Activated T-cell treated with anti-CD3 and anti-CD28 coated beads for 24 hours (primary cell): ENCODE data around the gene FOXJ2.
A peak's percentile ranks its signal among the peaks of the same experiment; 100 is the strongest.
"Not testable (repeated sequence)": the region's sequence is repeated elsewhere in the genome, so short reads cannot be mapped to it uniquely, and the experiment has no call there.

Experiments used
- DNase-seq: peaks from one replicate; pipeline ENCODE4 v3.0.0-alpha.2; 2020; ENCODE audit warnings: low read depth

The FOXJ2 gene

DNA sequence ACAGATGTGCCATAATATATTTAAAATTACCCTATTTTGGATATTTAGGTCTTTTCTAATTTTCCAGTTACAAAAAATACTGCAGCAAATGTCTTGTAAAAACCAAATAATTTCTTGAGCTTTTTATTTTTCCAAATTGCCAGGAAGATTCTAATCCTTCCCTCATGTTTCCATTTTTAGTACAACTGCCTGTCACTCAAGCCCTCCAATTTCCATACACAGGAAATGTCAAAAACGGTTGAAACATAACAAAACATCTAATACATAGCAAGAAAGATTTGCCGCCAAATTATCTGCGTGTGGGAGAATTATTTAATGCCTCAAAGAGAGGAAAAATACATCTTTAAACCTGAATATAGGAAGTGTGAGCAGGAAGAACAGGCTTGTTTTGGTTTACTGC lies 2.3 kb upstream of the FOXJ2 start:
- no peak for DNase-seq

DNA sequence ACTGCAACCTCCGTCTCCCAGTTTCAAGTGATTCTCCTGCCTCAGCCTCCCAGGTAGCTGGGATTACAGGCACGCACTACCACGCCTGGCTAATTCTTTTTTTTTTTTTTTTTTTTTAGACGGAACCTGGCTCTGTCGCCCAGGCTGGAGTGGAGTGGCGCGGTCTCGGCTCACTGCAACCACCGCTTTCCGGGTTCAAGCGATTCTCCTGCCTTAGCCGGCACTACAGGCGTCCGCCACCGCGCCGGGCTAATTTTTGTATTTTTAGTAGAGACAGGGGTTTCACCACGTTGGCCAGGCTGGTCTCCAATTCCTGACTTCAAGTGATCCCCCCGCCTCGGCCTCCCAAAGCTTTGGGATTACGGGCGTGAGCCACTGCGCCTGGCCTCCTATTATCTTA lies 1.5 kb upstream of the FOXJ2 start:
- DNase-seq: not testable (repeated sequence)

DNA sequence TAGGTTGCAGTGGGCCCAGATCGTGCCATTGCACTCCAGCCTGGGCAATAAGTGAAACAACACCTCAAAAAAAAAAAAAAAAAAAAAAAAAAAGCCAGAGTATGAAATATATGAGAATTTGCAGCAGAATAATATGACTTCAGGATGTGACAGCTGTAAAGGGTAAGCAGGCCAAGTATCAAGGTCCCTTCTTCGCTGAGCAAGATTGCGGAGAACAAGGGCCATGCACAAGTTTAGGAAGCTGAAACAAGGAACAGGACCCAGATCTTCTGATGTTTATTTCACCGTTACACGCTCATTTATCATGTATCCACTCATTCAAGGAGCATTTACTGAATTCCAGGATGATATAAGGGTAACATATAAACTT lies 659 bp upstream of the FOXJ2 start:
- DNase-seq: no peak

DNA sequence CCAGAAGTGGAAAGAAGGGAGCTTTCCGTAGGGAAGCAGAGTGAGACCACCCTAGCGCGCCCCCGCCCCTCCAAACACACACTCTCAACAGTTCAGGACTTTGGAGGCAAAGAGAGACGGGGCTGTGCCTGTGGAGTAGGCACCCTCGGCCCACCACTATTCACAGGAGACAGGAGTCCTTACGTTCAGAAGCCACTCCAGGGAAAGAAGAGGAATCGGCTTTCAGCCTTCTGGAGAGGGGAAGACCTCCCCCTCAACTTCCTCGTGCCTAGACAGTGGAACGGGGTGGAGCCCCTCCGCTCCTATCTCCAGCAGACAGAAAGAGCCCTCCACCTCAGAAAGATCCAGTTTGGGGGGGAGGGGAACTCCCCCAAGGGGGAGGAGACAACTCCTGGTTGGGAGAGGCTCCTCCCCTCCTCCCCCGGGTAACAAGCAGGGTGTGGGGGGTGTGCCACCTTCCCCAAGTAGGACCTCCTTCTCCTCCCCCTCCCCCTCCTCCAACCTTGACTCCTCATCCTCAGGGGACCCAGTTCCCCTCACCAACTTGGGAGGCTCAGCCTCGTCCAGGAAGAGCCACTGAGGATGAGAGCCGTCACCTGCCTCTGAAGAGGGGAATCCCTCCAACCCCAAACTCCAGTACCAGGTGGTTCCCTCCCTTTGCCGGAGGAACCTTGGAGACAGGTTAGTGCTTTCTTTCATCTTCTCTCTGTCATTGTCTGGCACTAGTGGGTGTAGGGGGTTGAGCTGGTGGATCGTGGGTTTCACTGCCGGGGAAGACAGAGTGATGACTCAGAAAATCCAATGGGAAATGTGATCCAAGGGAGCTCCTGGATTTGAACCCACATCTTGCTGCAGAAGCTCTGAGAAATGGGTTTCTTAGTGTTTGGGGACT lies 883 bp downstream of the FOXJ2 start:
- DNase-seq: no peak

DNA sequence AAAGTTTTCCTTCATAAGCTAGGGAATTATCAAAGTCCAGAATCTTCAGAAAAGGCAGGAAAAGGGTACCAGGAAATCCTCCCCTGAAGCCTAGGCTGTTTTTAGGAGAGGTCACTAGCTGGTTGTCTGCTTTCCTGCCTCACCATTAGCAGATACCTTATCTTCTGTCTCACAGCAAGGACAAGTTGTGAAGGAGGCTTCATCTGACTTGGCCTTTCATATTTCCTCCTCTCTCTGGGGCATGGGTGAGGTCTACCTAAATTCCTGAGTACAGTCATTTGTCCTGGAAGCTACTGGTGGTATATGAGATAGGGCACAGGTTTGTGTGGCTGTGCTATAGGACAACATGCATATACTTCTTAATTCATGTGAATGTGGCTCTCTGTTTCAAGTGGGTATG lies 2.3 kb downstream of the FOXJ2 start:
- no peak for DNase-seq

DNA sequence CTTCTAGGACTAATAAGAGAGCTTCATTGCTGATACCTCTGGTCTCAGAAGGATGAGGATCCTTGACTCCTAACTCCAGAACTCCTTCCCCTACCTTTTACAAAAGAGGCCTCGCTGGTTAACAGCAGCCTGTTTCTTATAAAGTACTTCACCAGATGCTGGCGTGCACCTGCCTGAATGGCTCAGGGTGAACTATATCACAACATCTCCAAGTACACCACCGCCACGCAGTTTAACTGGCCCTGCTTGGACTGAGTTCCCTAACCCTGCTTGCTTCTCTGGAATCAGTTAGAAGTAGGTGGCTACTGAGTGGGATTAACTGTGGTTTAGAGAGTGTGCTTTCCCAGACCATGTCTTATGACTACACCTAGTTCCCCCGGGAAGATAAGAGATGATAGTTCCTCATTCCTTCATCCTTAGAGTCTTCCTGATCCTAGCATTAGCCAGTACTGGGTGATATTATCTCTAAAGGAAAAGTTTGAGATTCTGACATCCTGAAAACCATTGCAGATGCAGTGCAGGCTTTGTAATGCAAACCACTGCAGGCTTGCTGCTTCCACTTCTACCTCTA lies 3.0 kb downstream of the FOXJ2 start:
- no peak for DNase-seq

DNA sequence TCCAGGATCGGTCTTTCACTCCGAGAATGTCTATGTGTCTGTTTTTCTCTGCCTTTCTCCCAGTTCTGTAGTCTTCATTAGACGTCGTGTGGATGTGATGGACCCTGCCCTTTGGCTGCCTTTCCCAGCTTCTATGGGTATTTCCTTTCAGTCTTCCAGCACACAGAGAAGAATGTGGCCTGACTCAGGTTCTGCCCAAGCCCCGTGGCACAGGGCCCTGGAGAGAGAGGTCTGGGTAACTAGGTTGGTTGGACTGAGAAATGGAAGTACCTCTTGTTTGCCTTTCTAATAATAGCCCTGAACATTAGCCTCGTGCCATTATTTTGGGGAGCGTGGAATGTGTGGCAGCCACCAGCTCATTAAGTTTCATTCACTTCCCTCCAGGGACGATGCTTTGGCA lies 3.8 kb downstream of the FOXJ2 start:
- DNase-seq: no peak

DNA sequence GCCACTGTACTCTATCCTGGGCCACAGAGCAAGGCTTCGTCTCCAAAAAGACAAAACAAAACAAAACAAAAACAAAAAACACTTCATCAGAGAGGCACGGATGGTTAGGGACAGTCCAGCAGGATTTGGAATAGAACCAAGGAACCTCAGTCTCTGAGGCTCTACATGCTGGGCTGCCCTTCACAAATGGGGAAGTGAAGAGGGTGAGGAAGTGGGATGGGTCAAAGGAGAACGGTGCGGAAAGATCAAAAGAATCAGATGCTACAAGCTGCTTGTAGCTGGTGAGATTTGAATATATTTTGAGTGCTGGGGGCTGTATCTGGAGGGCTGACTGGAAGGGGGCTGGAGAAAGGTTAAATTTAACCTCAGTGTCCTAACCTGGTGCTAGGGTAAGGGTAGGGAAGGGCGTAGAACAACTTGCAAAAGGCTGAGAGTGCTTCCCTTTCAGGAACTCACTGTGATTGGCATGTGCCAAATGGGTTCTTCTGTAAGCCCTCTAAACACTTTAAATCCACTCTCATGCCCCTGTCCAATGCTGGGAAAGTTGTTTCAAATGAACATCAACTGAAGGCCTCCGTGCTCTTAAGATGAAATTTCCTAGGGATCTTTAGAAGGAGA lies 4.6 kb downstream of the FOXJ2 start:
- no peak for DNase-seq

DNA sequence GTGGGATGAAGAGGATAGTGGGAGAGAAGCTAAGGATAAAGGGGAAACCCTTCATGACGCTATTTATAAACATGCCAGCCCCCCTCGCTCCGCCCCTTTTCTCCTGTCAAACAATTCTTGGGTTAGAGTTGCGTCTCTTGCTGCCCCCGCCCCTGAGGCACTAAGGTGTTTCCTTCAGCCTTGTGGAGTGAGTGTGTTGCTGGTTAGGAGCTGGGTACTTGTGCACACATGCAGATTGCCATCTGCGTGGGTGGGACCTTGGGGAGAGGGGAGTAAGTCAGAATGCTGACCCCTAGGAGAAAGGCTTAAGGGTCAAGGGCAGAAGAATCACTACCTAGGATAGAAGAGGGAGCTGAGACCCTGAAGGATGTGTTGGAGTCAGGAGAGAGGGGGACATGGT lies 5.4 kb downstream of the FOXJ2 start:
- no peak for DNase-seq

DNA sequence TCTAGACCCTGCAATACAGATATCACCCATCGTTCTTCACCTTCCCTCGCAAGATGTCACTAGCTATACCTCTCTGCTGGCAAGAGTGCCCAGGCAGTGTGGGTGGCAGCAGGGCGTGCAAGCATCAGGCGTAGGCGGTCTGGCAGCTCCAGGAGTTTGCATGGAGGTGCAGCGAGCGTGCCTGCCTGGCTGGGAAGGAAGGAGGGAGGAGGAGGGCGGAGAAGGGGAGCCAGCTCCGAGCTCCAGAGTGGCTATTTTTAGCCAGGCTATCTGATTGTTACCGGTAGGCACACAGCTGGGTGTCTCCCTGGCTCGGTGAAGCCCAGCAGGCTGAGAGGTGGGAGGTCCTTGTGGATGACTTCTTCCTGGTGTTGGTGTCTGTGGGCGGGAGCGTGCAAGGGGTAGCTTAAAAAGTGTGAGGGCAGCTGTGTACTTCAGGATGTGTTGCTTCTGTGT lies 6.2 kb downstream of the FOXJ2 start:
- no peak for DNase-seq

DNA sequence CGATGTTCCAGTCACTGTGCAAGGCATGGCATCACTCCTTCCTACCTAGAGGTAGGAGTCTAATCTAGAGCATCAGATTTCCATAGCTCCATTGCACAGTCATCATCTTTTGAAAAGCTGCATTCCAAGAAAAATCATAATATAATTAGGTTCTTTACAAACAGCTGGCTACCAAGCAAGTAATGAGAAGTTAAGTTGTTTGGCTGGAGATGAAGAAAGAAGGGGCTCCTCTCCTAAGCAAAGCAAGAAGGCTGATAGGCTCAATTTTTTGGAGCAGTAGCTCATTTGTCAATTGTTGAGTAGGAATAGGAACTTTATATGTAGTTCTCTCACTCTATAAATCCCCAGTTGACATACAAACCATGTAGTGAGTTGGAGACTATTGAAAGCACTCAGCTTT lies 8.3 kb downstream of the FOXJ2 start:
- DNase-seq: no peak

DNA sequence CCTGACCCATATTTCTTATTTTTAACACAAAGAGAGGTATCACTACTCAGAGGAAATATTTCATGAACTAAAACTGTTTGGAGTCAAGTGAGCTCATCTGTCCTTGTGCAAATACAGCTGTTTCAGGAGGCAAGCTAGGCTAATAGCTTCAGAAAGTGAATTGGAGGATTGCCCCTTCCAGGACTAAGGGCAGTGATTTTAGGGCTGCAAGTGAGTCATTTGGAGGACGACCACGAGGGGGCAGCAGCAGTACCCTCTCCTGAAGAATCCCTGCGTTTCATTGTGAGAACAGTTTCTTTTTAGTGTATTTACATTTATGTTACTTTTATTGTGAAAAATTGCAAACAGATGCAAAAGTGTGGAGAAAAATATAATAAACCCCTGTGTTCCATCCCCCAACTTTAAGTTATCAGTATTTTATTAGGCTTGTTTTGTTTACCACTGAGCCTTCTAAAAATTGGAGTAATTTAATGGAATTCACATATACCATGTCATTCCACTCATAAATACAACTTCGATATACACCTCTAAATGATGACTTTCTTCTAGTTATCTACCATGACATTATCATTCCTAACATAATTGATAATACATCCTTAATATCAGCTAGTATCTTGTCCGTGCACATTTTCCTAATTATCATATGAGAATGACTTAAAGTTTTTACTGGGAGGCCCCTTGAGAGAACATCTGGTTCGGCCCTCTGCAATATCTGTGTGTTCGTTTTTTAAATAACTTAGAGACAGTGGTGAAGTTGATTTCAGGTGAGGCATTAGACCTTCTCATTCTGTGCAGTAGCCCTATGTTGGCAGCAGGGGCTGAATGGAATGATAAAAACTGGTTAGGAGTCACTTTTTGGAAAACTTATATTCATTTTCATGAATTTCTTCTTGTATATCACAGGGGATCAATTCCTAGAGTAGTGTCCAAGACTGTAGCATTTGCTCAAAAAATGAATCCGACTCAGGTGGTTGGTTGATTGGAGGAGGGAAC lies 13.7 kb downstream of the FOXJ2 start:
- peak; percentile 70 for DNase-seq

DNA sequence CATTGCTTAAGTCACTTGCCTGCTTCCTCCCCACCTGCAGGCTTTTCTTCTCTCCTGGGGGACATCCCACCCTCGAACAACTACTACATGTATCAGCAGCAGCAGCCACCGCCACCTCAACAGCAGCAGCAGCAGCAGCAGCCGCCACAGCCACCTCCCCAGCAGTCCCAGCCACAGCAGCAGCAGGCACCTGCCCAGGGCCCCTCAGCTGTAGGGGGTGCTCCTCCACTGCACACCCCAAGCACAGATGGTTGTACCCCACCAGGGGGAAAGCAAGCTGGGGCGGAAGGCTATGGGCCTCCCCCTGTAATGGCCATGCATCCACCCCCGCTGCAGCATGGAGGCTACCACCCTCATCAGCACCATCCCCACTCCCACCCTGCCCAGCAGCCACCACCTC lies 15.3 kb downstream of the FOXJ2 start:
- DNase-seq: no peak

DNA sequence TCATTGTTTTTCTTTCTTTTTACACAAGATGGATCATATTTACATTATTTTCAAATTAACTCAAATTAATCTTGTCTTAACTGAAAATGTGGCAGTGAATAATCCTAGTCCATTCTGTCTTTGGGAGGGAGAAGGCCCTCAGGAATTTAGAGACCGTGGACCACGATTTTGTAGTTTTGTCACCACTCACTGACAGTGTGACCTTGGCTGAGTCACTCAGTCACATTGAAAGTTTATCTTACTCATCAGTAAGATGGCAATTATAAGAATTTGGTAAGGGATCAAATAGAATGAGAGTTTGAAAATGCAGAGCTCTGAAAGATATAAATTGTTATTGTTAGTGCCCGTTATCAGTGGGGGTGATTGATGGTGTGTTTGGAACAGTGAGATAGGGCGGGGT lies 16.4 kb downstream of the FOXJ2 start:
- DNase-seq: no peak

DNA sequence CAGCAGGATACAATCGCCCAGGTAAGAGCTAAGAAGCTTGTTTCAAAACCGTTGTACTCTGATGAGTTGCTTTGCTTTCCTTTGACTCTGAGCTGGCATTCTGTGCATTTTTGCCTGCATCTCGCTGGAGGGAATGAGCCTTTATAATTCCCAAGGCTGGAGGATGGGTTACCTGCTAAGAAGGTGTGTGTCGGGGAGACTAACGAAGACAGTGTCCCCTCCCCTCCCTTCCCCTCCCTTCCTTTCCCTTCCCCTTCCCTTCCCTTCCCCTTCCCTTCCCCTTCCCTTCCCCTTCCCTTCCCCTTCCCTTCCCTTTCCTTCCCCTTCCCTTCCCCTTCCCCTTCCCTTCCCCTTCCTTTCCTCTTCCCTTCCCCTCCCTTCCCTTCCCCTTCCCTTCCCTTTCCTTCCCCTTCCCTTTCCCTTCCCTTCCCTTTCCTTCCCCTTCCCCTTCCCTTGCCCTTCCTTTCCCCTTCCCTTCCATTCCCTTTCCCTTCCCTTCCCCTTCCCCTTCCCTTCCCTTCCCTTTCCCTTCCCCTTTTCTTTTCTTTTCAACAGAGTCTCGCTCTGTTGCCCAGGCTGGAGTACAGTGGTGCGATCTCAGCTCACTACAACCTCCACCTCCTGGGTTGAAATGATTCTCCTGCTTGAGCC lies 18.2 kb downstream of the FOXJ2 start:
- DNase-seq: no peak

DNA sequence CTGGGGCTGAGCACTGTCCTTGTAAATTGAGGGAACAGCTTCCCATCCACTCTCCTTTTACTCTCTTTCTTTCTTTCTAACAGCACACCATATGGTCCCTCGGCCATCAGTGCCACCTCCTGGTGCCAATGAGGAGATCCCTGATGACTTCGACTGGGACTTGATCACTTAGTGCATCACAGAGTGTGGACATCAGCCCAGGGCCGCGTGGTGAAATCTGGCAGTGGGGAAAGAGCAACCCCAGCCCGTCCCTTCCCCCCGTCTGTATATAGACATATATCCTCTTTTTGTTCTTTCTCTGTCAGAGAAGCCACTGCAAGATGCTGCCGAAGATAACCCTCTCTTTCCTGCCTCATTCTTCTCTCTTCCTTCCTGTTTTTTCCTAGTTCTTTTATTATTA lies 20.2 kb downstream of the FOXJ2 start:
- DNase-seq: no peak

DNA sequence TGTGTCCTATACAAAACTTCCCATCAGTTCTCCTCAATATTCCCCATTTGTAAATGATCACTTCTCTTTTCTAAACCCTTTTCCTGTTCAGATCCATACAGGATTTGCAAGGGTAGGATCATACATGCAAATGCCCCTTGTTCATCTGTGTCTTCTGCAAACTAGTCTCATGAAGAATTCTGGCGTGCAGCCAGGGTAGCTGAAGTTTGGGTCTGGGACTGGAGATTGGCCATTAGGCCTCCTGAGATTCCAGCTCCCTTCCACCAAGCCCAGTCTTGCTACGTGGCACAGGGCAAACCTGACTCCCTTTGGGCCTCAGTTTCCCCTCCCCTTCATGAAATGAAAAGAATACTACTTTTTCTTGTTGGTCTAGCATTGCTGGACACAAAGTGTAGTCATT lies 22.3 kb downstream of the FOXJ2 start:
- no peak for DNase-seq

DNA sequence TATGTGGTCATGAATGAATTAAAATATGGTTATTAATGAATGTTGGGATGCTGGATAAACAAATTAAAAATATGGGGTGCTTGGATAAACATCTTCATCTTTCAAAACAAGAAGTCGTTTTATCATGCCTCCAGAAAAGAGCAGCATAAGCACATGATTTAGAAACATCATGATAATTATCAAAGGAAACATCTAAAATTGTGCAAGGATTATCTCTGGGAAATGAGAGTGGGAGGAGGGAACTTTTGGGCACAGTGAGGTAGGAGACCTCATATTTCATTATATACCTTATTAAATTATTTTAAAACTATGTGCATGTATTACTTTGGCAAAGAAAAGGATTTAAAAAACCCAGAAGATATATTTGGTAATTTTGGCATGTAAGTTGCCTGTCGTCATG lies 24.8 kb downstream of the FOXJ2 start:
- no peak for DNase-seq

DNA sequence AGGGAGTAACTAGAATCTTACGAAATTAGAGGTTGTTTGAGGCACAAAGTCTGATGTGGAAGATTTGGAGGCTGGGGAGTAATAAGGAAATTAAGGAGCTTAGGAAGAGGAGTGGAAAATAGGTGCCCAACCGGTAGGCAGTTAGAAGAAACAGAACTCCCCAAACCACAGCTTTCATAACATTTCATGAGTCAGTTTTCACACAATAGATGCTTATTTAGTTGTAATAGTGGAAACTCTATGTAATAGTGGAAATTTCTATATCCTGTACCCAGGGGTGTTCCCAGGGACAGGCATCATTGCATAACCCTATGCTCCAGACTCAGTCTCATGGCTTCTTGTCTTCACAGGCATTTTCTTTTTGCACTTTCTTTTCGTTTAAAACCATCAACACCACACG lies 25.3 kb downstream of the FOXJ2 start:
- no peak for DNase-seq

DNA sequence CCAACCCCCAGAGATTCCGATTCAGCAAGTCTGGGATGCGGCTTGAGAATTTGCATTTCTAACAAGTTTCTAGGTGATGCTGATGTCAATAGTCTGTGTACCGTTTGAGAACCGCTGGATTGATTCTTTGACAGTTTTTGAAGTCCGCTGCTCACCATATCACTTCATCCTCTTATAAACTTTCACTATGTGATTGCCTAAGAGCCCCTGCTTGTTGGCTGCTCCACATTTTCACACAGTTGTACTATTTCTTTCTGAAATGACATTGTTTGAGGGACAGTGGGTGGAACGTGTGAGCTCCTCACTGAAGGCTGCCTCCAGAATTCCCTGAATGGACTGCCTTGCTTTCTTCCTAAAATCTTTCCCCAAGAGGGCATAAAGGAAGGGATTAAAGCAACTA lies 26.0 kb downstream of the FOXJ2 start:
- no peak for DNase-seq

DNA sequence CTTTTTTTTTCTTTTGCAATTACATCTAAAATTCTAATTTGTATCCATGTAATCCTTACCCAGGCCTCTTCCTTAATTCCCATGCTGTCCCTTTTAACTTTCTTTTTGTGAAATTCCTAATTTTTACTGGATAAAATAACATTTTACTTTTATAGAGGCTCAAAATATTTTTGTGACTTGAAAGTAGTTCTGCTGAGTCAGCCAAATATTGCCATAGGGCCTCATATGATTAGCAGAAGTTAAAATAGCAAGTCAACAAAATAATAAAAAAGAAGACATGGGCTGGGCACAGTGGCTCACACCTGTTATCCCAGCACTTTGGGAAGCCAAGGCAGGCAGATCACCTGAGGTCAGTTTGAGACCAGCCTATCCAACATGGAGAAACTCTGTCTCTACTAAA lies 31.6 kb downstream of the FOXJ2 start:
- DNase-seq: no peak
